GM12891 (cell line): ENCODE results near the gene AP3S1.

ENCODE experiments used
- PAX5 ChIP-seq: IDR thresholded peaks from 2 replicates; pipeline ENCODE4 v1.6.1; 2011; ENCODE audit warnings: low read length, moderate library complexity, mild to moderate bottlenecking; ENCODE audit not compliant: insufficient read depth, severe bottlenecking
- POLR2A ChIP-seq: IDR thresholded peaks from 2 replicates; pipeline ENCODE4 v1.6.1; 2011; ENCODE audit warnings: low read depth, low read length, control low read depth
- POLR2AphosphoS5 ChIP-seq: IDR thresholded peaks from 2 replicates; pipeline ENCODE4 v1.6.1; 2011; ENCODE audit warnings: low read depth, low read length, control low read depth
- TAF1 ChIP-seq: IDR thresholded peaks from 2 replicates; pipeline ENCODE4 v1.6.1; 2011; ENCODE audit warnings: low read depth, low read length, control low read depth

GRCh38 chr5:115818821-115819220 lies 22.9 kb upstream of the AP3S1 start:
- no peak for TF ChIP-seq POLR2A
- no peak for TF ChIP-seq TAF1
- no peak for TF ChIP-seq POLR2AphosphoS5
- no peak for TF ChIP-seq PAX5
